Measurements from ENCODE around the gene PLPP2.

Gene PLPP2

GRCh38 chr19:289651-290371 is 1.4 kb downstream of the PLPP2 start:
- in situ Hi-C loops (cut with HindIII; ENCODE audit: low sequenced_read_pairs): no loop called here
- no peak for TF ChIP-seq CTCF (IDR thresholded peaks at IDR 0.05; ENCODE audit: low read depth, low read length)
- peak overlapping the region; percentile 52 for H3K4me3 ChIP-seq (ENCODE audit: low read depth, low read length)
- DNase-seq (ENCODE audit: low read depth, low spot score): peak; percentile 65

- H3K4me3 ChIP-seq (ENCODE audit: low read depth, low read length): no peak overlapping the region
- no peak for DNase-seq (ENCODE audit: low read depth, low spot score)
- no peak for TF ChIP-seq CTCF (IDR thresholded peaks at IDR 0.05; ENCODE audit: low read depth, low read length)
- in situ Hi-C loops (cut with HindIII; ENCODE audit: low sequenced_read_pairs): no loop called here
Observed at GRCh38 chr19:288911-289310, 2.3 kb downstream of the PLPP2 start.

GRCh38 chr19:287381-287871 is 3.8 kb downstream of the PLPP2 start:
- in situ Hi-C loops (cut with HindIII; ENCODE audit: low sequenced_read_pairs): no loop called here
- DNase-seq (ENCODE audit: low read depth, low spot score): no peak
- no peak for TF ChIP-seq CTCF (IDR thresholded peaks at IDR 0.05; ENCODE audit: low read depth, low read length)
- no peak overlapping the region for H3K4me3 ChIP-seq (ENCODE audit: low read depth, low read length)

DNA sequence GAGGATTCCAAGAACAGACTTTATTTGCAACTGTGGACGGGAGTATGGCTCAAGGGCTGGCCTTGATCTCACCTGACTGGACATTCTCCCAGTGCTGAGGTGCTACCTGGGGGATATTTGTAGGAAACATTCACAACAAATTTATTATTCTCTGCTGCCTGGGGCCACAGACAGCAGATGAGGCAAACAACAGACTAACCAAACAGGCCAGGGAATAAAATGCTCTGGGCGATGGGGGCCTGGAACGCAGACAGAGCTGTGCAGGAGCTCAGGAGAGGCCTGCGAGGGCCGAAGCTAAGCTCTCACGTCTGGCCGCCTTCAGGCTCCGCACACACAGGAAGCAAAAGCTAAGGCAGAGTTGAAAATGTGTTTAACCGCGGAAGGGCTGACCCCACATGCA is 7.8 kb downstream of the PLPP2 start:
- no peak overlapping the region for H3K4me3 ChIP-seq (ENCODE audit: low read depth, low read length)
- no peak for TF ChIP-seq CTCF (IDR thresholded peaks at IDR 0.05; ENCODE audit: low read depth, low read length)
- no peak for DNase-seq (ENCODE audit: low read depth, low spot score)
- in situ Hi-C loops (cut with HindIII; ENCODE audit: low sequenced_read_pairs): no loop called here

DNA sequence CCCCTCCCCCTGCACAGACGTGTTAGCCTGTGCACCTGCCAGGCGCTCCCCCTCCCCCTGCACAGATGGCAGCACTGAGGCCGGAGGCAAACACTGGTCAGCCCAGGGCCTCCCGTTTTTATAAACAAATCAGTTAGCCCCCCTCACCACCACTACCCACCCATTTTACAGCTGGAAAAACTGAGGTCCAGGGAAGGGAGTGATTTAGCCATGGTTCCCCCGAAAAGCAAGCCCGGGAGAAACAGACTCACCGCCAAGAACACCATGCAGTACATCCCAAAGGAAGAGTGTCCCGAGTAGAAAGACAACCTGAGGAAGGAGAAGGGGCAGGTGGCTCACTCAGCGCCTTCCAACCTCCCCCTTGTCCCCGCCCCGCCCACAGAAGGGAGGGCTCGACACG is 8.7 kb downstream of the PLPP2 start:
- no peak for DNase-seq (ENCODE audit: low read depth, low spot score)
- H3K4me3 ChIP-seq (ENCODE audit: low read depth, low read length): no peak overlapping the region
- TF ChIP-seq CTCF (IDR thresholded peaks at IDR 0.05; ENCODE audit: low read depth, low read length): no peak
- in situ Hi-C loops (cut with HindIII; ENCODE audit: low sequenced_read_pairs): no loop called here

GRCh38 chr19:281992-282391 is 9.2 kb downstream of the PLPP2 start:
- TF ChIP-seq CTCF (IDR thresholded peaks at IDR 0.05; ENCODE audit: low read depth, low read length): peak; percentile 17
- in situ Hi-C loops (cut with HindIII; ENCODE audit: low sequenced_read_pairs): no loop called here
- no peak for DNase-seq (ENCODE audit: low read depth, low spot score)
- no peak overlapping the region for H3K4me3 ChIP-seq (ENCODE audit: low read depth, low read length)
